AG04450 (cell line): ENCODE measurements around the gene KLK3. TPM values are rescaled to one million over a fixed set of nuclear protein-coding genes. Genes with fewer than 3 reads are reported as not detected.
A peak's percentile ranks its signal among the peaks of the same experiment; 100 is the strongest.

Experiments used
- CTCF ChIA-PET: fragments of 300-600, 350-600 bp; formaldehyde crosslinking; extraction: SDS; loops from one replicate; lab custom pipeline; 2022; ENCODE audit warnings: antibody characterized with exemption, inconsistent platforms; lab: Charles Lee
- POLR2A ChIA-PET: fragments of 350-600 bp; formaldehyde crosslinking; extraction: SDS; loops from one replicate; lab custom pipeline; 2021; ENCODE audit warnings: antibody characterized with exemption, inconsistent platforms; lab: Yijun Ruan, JAX
- DNase-seq: peaks from one replicate; pipeline ENCODE4 v3.0.0-alpha.2; 2011; ENCODE audit warnings: low read depth, low spot score
- H3K27ac ChIP-seq: one replicate; pipeline ENCODE4 v1.5.1; 2012; ENCODE audit warnings: low read depth, low read length, control low read depth
- H3K27me3 ChIP-seq: one replicate; pipeline ENCODE4 v1.6.0; 2012; ENCODE audit warnings: low read length; ENCODE audit not compliant: control insufficient read depth, insufficient read depth
- H3K4me3 ChIP-seq: 2 replicates; pipeline ENCODE4 v1.5.1; 2011; ENCODE audit warnings: mild to moderate bottlenecking, low read depth, low read length, control low read depth
- H3K9me3 ChIP-seq: 2 replicates; pipeline ENCODE4 v1.5.1; 2012; ENCODE audit warnings: low read length; ENCODE audit not compliant: control insufficient read depth, insufficient read depth
- CTCF ChIP-seq: IDR thresholded peaks from 2 replicates; pipeline ENCODE4 v1.5.1; 2011; ENCODE audit warnings: low read depth, low read length, control low read depth, inconsistent platforms
- polyA plus RNA-seq: library from polyadenylated mRNA; depleted of rRNA; stranded (reverse); fragments of >200 nt; gene quantifications from 2 replicates; pipeline ENCODE4 v1.2.3, GENCODE V29; 2011

KLK3 gene
- polyA plus RNA-seq, 1 experiment: not detected

GRCh38 chr19:50835785-50836542, 18.8 kb upstream of the KLK3 start:
- Histone ChIP-seq H3K27me3 (peaks cover 4% of the 10 kb centered on the region), H3K27ac (no peak overlapping the region), H3K9me3 (no peaks in the 10 kb centered on the region), H3K4me3 (peak overlapping the region; percentile 73)
- ChIA-PET CTCF (no interaction called here), POLR2A (no interaction called here)
- no peak for TF ChIP-seq CTCF
- DNase-seq: peak; percentile 4

DNA sequence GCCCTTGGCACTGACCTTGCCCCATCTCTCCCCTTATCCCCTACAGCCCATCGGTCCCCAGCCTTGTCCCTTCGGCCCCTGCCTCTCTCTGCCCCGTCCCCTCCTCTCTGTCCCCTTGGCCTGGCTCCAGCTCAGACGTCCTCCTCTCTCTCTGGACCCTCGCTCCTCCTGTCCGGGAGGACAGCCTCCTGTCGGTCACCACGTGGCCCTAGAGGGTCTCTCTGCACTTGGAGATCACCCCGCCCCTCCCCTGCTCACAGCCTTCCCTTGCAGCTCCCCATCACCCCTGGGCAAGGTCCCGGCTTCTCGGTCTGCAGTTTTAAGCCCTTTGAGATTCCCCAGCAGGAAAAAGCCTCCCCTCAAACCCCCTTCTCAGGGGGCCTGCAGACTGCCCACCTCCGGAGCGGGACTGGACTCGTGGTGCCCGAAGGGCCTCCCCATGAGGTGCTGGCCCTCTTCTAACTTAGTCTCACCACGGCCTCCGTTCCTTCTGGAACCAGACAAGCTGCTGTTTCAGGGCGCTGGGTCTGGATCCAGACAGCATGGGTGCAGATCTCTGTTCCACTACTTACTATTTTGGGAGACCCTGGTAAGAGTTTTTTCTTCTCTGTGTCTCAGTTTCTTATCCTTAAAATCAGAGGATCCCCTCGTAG, 18.0 kb upstream of the KLK3 start:
- Histone ChIP-seq H3K4me3 (no peak overlapping the region), H3K27me3 (peaks cover 3% of the 10 kb centered on the region), H3K9me3 (no peaks in the 10 kb centered on the region), H3K27ac (no peak overlapping the region)
- no peak for DNase-seq
- TF ChIP-seq CTCF: no peak
- CTCF ChIA-PET: no interaction called here
- POLR2A ChIA-PET: no interaction called here

DNA sequence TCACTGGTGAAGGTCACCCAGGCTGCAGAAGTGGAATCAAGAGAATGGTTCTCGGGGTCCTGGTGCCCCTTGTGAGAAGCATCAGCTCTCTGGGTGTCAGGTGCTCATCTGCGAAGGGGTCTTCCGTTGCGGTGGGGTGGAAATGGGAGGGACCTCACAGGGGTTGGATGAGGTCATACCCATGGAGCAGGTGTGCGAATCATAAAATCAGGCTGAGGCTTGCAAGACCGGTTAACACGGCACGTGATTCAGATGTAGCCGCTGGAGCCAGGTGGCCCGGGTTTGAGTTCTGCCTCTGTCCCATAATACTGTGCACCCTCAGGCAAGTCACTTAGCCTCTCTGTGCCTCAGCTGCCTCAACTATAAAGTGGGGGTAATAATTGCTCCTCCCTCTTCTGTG, 17.4 kb upstream of the KLK3 start:
- no peak for TF ChIP-seq CTCF
- H3K9me3 ChIP-seq: no peaks in the 10 kb centered on the region
- H3K4me3 ChIP-seq: no peak overlapping the region
- H3K27me3 ChIP-seq: peaks cover 3% of the 10 kb centered on the region
- no peak for DNase-seq
- ChIA-PET CTCF (no interaction called here), POLR2A (no interaction called here)
- H3K27ac ChIP-seq: no peak overlapping the region

DNA sequence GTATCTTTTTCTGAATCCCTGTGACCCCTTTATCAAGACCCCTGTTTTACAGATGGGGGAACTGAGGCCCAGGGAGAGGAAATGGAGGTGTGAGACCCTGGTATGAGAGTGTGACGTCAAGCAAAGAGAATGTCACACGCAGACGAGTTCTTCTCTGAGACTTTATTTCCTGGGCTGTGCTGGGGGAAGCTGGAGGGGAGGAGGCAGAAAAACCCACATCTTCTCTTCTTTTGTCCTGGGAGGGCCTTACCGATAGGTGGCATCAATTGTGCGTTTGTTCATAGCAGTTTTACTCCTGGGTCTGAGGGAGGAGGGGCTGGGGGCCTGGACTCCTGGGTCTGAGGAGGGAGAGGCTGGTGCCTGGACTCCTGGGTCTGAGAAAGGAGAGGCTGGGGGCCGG, 16.5 kb upstream of the KLK3 start:
- H3K9me3 ChIP-seq: no peaks in the 10 kb centered on the region
- peaks cover 3% of the 10 kb centered on the region for H3K27me3 ChIP-seq
- no peak for DNase-seq
- H3K27ac ChIP-seq: no peak overlapping the region
- TF ChIP-seq CTCF: peak; percentile 24; the same call in 1 of the 2 replicates
- no peak overlapping the region for H3K4me3 ChIP-seq
- ChIA-PET CTCF (no interaction called here), POLR2A (no interaction called here)
